ENCODE data around the gene SPATA17. TPM values are rescaled to one million over a fixed set of nuclear protein-coding genes. Genes with fewer than 3 reads are reported as not detected.

The SPATA17 gene
- total and polyA plus RNA-seq, 2 experiments from 2014 or later = 0.43 to 1.3 TPM

- Histone ChIP-seq H2AFZ (no peak overlapping the region), H3K4me2 (ENCODE audit: unreplicated experiment) (no peak overlapping the region), H3K79me2 (ENCODE audit: insufficient read depth) (no peaks in the 10 kb centered on the region), H3K9ac (no peak overlapping the region), H3K9me2 (ENCODE audit: insufficient read depth) (no peaks in the 10 kb centered on the region), H4K20me1 (ENCODE audit: insufficient read depth) (no peaks in the 10 kb centered on the region), H3K4me3 (no peak overlapping the region), H3K4me1 (ENCODE audit: insufficient read depth) (no peaks in the 10 kb centered on the region), H3K9me3 (ENCODE audit: low read depth) (no peaks in the 10 kb centered on the region), H3K36me3 (ENCODE audit: low read depth) (no peaks in the 10 kb centered on the region), H3K27ac (no peak overlapping the region), H3F3A (ENCODE audit: insufficient read depth) (no peaks in the 10 kb centered on the region), H3K27me3 (replicated peaks; ENCODE audit: insufficient read depth) (no peaks in the 10 kb centered on the region)
- WGBS, 2 experiments (ENCODE audit: low coverage in 1 of 2, low lambda C conversion rate in 2 of 2, missing lambda C conversion rate in 2 of 2) = 74 to 79% methylated on average over 2 of the region's 2 CpGs
- no peak for TF ChIP-seq EZH2 (IDR thresholded peaks at IDR 0.05; ENCODE audit: insufficient read depth, poor library complexity, severe bottlenecking)
- no peak for DNase-seq
- in situ Hi-C loops (cut with MboI) = no loop called here
These were observed 159.9 kb downstream of the SPATA17 start for GRCh38 chr1:217791091-217791490.

- DNase-seq = no peak
- Histone ChIP-seq H2AFZ (no peak overlapping the region), H3K79me2 (ENCODE audit: insufficient read depth) (no peaks in the 10 kb centered on the region), H3F3A (ENCODE audit: insufficient read depth) (no peaks in the 10 kb centered on the region), H3K27ac (no peak overlapping the region), H3K4me1 (ENCODE audit: insufficient read depth) (no peaks in the 10 kb centered on the region), H3K9me2 (ENCODE audit: insufficient read depth) (no peaks in the 10 kb centered on the region), H3K36me3 (ENCODE audit: low read depth) (no peaks in the 10 kb centered on the region), H3K9me3 (ENCODE audit: low read depth) (no peaks in the 10 kb centered on the region), H3K4me3 (no peak overlapping the region), H3K27me3 (replicated peaks; ENCODE audit: insufficient read depth) (no peaks in the 10 kb centered on the region), H3K9ac (no peak overlapping the region), H4K20me1 (ENCODE audit: insufficient read depth) (no peaks in the 10 kb centered on the region), H3K4me2 (ENCODE audit: unreplicated experiment) (no peak overlapping the region)
- in situ Hi-C loops (cut with MboI) = no loop called here
- no peak for TF ChIP-seq EZH2 (IDR thresholded peaks at IDR 0.05; ENCODE audit: insufficient read depth, poor library complexity, severe bottlenecking)
- no peak for TF ChIP-seq EZH2phosphoT487 (IDR thresholded peaks at IDR 0.05; ENCODE audit: insufficient read depth, low read depth)
- 47 to 50% methylated on average over 1 of the region's 1 CpG for WGBS, 2 experiments (ENCODE audit: low coverage in 1 of 2, low lambda C conversion rate in 2 of 2, missing lambda C conversion rate in 2 of 2)
These were observed 174.6 kb downstream of the SPATA17 start for GRCh38 chr1:217805792-217806191.

- Histone ChIP-seq H3K9me3 (ENCODE audit: low read depth) (no peaks in the 10 kb centered on the region), H3K79me2 (ENCODE audit: insufficient read depth) (no peaks in the 10 kb centered on the region), H3K4me3 (no peak overlapping the region), H3F3A (ENCODE audit: insufficient read depth) (no peaks in the 10 kb centered on the region), H3K27me3 (replicated peaks; ENCODE audit: insufficient read depth) (no peaks in the 10 kb centered on the region), H3K9me2 (ENCODE audit: insufficient read depth) (no peaks in the 10 kb centered on the region), H3K4me2 (ENCODE audit: unreplicated experiment) (no peak overlapping the region), H4K20me1 (ENCODE audit: insufficient read depth) (no peaks in the 10 kb centered on the region), H3K27ac (no peak overlapping the region), H3K9ac (no peak overlapping the region), H2AFZ (no peak overlapping the region), H3K36me3 (ENCODE audit: low read depth) (no peaks in the 10 kb centered on the region), H3K4me1 (ENCODE audit: insufficient read depth) (no peaks in the 10 kb centered on the region)
- no peak for DNase-seq
- WGBS, 2 experiments (ENCODE audit: low coverage in 1 of 2, low lambda C conversion rate in 2 of 2, missing lambda C conversion rate in 2 of 2) = 69 to 82% methylated on average over 2 of the region's 2 CpGs
- in situ Hi-C loops (cut with MboI) = no loop called here
- TF ChIP-seq EZH2phosphoT487 (IDR thresholded peaks at IDR 0.05; ENCODE audit: insufficient read depth, low read depth) = no peak
- no peak for TF ChIP-seq EZH2 (IDR thresholded peaks at IDR 0.05; ENCODE audit: insufficient read depth, poor library complexity, severe bottlenecking)
These were observed 181.0 kb downstream of the SPATA17 start for GRCh38 chr1:217812175-217812574.

GRCh38 chr1:217813031-217813430 lies 181.9 kb downstream of the SPATA17 start:
- TF ChIP-seq EZH2 (IDR thresholded peaks at IDR 0.05; ENCODE audit: insufficient read depth, poor library complexity, severe bottlenecking) (no peak), EZH2phosphoT487 (IDR thresholded peaks at IDR 0.05; ENCODE audit: insufficient read depth, low read depth) (no peak)
- no peaks in the 10 kb centered on the region for H3K27me3 ChIP-seq (replicated peaks; ENCODE audit: insufficient read depth)
- no peaks in the 10 kb centered on the region for H3K79me2 ChIP-seq (ENCODE audit: insufficient read depth)
- DNase-seq = no peak
- no peaks in the 10 kb centered on the region for H3K9me2 ChIP-seq (ENCODE audit: insufficient read depth)
- H3F3A ChIP-seq (ENCODE audit: insufficient read depth) = no peaks in the 10 kb centered on the region
- no peaks in the 10 kb centered on the region for H3K36me3 ChIP-seq (ENCODE audit: low read depth)
- no peaks in the 10 kb centered on the region for H4K20me1 ChIP-seq (ENCODE audit: insufficient read depth)
- no peak overlapping the region for H3K9ac ChIP-seq
- in situ Hi-C loops (cut with MboI) = no loop called here
- H3K4me1 ChIP-seq (ENCODE audit: insufficient read depth) = no peaks in the 10 kb centered on the region
- H3K4me2 ChIP-seq (ENCODE audit: unreplicated experiment) = no peak overlapping the region
- H3K4me3 ChIP-seq = no peak overlapping the region
- WGBS, 2 experiments (ENCODE audit: low coverage in 1 of 2, low lambda C conversion rate in 2 of 2, missing lambda C conversion rate in 2 of 2) = 42 to 52% methylated on average over 5 of the region's 5 CpGs
- H3K9me3 ChIP-seq (ENCODE audit: low read depth) = no peaks in the 10 kb centered on the region
- no peak overlapping the region for H2AFZ ChIP-seq
- no peak overlapping the region for H3K27ac ChIP-seq

- Histone ChIP-seq H3K9me2 (ENCODE audit: insufficient read depth) (no peaks in the 10 kb centered on the region), H3K79me2 (ENCODE audit: insufficient read depth) (no peaks in the 10 kb centered on the region), H3K9me3 (ENCODE audit: low read depth) (no peaks in the 10 kb centered on the region), H2AFZ (no peak overlapping the region), H3K4me1 (ENCODE audit: insufficient read depth) (no peaks in the 10 kb centered on the region), H3F3A (ENCODE audit: insufficient read depth) (no peaks in the 10 kb centered on the region), H3K27ac (no peak overlapping the region), H3K9ac (no peak overlapping the region), H3K4me3 (no peak overlapping the region), H3K36me3 (ENCODE audit: low read depth) (no peaks in the 10 kb centered on the region), H3K4me2 (ENCODE audit: unreplicated experiment) (no peak overlapping the region), H3K27me3 (replicated peaks; ENCODE audit: insufficient read depth) (no peaks in the 10 kb centered on the region), H4K20me1 (ENCODE audit: insufficient read depth) (no peaks in the 10 kb centered on the region)
- in situ Hi-C loops (cut with MboI) = no loop called here
- WGBS, 2 experiments (ENCODE audit: low coverage in 1 of 2, low lambda C conversion rate in 2 of 2, missing lambda C conversion rate in 2 of 2) = 36 to 49% methylated on average over 2 of the region's 2 CpGs
- TF ChIP-seq EZH2phosphoT487 (IDR thresholded peaks at IDR 0.05; ENCODE audit: insufficient read depth, low read depth) (no peak), EZH2 (IDR thresholded peaks at IDR 0.05; ENCODE audit: insufficient read depth, poor library complexity, severe bottlenecking) (no peak)
- DNase-seq = no peak
These were observed 206.5 kb downstream of the SPATA17 start for GRCh38 chr1:217837691-217838090.
